ENCODE data around the gene ZMIZ1.

- TF ChIP-seq POLR2A (IDR thresholded peaks at IDR 0.05) = no peak
- TF ChIP-seq, protein P1, sequence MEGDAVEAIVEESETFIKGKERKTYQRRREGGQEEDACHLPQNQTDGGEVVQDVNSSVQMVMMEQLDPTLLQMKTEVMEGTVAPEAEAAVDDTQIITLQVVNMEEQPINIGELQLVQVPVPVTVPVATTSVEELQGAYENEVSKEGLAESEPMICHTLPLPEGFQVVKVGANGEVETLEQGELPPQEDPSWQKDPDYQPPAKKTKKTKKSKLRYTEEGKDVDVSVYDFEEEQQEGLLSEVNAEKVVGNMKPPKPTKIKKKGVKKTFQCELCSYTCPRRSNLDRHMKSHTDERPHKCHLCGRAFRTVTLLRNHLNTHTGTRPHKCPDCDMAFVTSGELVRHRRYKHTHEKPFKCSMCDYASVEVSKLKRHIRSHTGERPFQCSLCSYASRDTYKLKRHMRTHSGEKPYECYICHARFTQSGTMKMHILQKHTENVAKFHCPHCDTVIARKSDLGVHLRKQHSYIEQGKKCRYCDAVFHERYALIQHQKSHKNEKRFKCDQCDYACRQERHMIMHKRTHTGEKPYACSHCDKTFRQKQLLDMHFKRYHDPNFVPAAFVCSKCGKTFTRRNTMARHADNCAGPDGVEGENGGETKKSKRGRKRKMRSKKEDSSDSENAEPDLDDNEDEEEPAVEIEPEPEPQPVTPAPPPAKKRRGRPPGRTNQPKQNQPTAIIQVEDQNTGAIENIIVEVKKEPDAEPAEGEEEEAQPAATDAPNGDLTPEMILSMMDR (IDR thresholded peaks at IDR 0.05) = no peak
Measured at GRCh38 chr10:79229071-79229541, 160.3 kb downstream of the ZMIZ1 start.

All from lower leg skin (tissue), 3 donors.